Measurements from ENCODE around the gene SLC7A6.
A peak's percentile ranks its signal among the peaks of the same experiment; 100 is the strongest.

The SLC7A6 gene

DNA sequence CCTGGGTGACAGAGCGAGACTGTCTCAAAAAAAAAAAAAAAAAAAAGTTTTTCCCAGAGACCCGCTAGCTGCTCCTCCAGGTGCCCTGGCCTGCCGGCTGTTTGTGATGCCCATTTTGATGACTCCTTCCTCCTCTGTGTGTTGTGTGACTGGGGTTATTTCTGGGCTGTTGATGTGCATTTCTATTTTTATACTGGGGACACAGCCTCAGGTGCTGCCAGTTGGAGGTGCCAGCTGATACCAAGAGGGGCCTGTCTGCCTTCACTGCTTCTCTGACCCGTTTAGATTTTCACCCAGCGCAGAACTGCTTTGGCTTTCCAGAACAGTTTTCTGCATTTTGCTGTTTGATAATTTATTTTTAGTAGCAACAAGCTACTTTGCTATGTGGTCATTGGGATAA, 12.5 kb upstream of the SLC7A6 start:
- peaks cover 31% of the 10 kb centered on the region for H3K36me3 Mint-ChIP-seq (ENCODE audit: insufficient read depth)
- H3K4me3 Mint-ChIP-seq = no peak overlapping the region
- no peak for ATAC-seq (replicated peaks)
- DNase-seq = no peak
- H3K27me3 Mint-ChIP-seq = no peaks in the 10 kb centered on the region
- H3K4me1 Mint-ChIP-seq (ENCODE audit: low read depth in 2 of 2) = peaks cover 0 to 5% of the 10 kb centered on the region in 2 donors
- H3K27ac Mint-ChIP-seq = peak overlapping the region in 1 of 2 donors; percentile 59
- H3K9me3 Mint-ChIP-seq = no peaks in the 10 kb centered on the region

DNA sequence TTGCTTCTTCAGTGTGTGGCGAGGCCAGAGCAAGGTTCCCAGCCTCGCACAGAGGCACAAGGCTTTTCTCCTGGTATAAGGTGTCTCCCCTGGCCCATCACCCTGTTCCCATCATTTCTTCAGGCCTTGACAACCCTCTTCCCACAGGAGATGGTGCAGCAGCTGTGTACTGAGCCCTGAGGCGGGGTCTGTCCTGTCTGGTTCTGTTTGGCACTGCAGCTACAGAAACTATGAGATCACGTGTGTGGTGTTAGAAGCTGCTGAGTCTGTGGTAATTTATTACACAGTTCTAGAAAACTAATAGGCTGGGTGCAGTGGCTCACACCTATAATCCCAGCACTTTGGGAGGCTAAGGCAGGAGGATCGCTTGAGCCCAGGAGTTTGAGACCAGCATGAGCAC, 11.9 kb upstream of the SLC7A6 start:
- DNase-seq = no peak
- Mint-ChIP-seq H3K36me3 (ENCODE audit: insufficient read depth) (peaks cover 31% of the 10 kb centered on the region), H3K9me3 (no peaks in the 10 kb centered on the region), H3K27me3 (no peaks in the 10 kb centered on the region), H3K27ac (peak overlapping the region in 1 of 2 donors; percentile 59), H3K4me3 (no peak overlapping the region), H3K4me1 (ENCODE audit: low read depth in 2 of 2) (peaks cover 0 to 5% of the 10 kb centered on the region in 2 donors)
- ATAC-seq (replicated peaks) = no peak

DNA sequence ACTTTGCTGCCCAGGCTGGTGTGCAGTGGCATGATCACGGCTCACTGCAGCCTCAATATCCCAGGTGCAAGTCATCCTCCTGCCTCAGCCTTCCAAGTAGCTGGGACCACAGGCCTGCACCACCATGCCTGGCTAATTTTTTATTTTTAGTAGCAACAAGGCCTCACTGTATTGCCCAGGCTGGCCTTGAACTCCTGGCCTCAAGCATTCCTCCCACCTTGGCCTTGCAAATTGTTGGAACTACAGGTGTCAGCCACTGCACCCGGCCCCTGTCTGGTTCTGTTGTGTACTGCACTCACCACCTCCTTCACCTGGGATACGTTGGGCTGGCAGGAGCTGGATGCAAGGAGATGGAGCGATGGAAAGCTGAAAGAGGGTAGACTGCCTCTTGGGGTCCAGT, 10.6 kb upstream of the SLC7A6 start:
- H3K27ac Mint-ChIP-seq = no peak overlapping the region
- no peak for ATAC-seq (replicated peaks)
- no peak overlapping the region for H3K4me3 Mint-ChIP-seq
- H3K27me3 Mint-ChIP-seq = no peaks in the 10 kb centered on the region
- DNase-seq = no peak
- peaks cover 34% of the 10 kb centered on the region for H3K36me3 Mint-ChIP-seq (ENCODE audit: insufficient read depth)
- H3K4me1 Mint-ChIP-seq (ENCODE audit: low read depth in 2 of 2) = no peaks in the 10 kb centered on the region
- H3K9me3 Mint-ChIP-seq = no peaks in the 10 kb centered on the region

DNA sequence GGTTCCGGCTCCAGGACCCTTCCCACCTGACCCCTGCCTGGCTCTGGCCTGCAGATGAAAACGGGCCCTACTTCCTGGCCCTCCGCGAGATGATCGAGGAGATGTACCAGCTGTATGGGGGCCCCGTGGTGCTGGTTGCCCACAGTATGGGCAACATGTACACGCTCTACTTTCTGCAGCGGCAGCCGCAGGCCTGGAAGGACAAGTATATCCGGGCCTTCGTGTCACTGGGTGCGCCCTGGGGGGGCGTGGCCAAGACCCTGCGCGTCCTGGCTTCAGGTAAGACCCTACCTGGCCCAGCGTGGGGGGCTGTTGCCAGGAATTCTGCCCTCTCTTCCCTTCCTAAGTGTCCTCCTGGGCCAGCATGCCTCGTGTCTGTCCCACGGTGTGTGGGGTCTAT, 8.6 kb upstream of the SLC7A6 start:
- H3K27ac Mint-ChIP-seq = peak overlapping the region in 1 of 2 donors; percentile 32
- DNase-seq = no peak
- no peaks in the 10 kb centered on the region for H3K27me3 Mint-ChIP-seq
- no peak overlapping the region for H3K4me3 Mint-ChIP-seq
- no peaks in the 10 kb centered on the region for H3K4me1 Mint-ChIP-seq (ENCODE audit: low read depth in 2 of 2)
- no peak for ATAC-seq (replicated peaks)
- peaks cover 36% of the 10 kb centered on the region for H3K36me3 Mint-ChIP-seq (ENCODE audit: insufficient read depth)
- no peaks in the 10 kb centered on the region for H3K9me3 Mint-ChIP-seq

DNA sequence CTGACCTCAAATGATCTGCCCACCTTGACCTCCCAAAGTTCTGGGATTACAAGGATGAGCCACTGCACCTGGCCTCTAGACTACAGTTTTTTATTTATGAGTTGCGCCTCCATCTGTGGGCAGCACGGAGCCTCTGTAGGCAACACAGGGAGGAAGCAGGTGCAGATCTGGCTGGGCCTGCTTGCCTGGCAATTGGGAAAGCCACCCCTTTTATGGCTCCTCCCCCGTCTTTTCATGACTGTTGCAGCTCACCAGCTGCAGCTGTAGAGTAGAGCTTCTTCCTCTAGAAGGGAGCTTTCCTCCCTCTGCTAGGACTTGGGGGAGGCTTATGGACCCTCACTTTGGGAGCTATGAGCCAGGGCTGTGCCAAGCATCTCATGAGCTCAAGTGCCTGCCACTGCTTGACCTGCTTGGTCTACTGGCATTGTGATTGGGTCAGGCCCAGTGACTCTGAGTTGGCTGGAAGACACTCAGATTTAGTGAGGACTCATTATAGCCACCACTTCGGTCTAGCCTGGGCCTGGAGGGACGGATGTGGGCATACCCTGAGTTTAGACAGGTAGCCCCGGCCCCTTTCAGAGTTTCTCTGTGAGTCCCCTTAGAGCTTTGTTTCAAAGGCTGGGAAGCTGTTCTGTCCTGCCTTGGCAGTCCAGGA, 6.9 kb upstream of the SLC7A6 start:
- Mint-ChIP-seq H3K27ac (no peak overlapping the region), H3K4me1 (ENCODE audit: low read depth in 2 of 2) (peaks cover 6% of the 10 kb centered on the region in 2 donors), H3K27me3 (no peaks in the 10 kb centered on the region), H3K4me3 (no peak overlapping the region), H3K36me3 (ENCODE audit: insufficient read depth) (peaks cover 24% of the 10 kb centered on the region), H3K9me3 (no peaks in the 10 kb centered on the region)
- DNase-seq = no peak
- ATAC-seq (replicated peaks) = no peak

DNA sequence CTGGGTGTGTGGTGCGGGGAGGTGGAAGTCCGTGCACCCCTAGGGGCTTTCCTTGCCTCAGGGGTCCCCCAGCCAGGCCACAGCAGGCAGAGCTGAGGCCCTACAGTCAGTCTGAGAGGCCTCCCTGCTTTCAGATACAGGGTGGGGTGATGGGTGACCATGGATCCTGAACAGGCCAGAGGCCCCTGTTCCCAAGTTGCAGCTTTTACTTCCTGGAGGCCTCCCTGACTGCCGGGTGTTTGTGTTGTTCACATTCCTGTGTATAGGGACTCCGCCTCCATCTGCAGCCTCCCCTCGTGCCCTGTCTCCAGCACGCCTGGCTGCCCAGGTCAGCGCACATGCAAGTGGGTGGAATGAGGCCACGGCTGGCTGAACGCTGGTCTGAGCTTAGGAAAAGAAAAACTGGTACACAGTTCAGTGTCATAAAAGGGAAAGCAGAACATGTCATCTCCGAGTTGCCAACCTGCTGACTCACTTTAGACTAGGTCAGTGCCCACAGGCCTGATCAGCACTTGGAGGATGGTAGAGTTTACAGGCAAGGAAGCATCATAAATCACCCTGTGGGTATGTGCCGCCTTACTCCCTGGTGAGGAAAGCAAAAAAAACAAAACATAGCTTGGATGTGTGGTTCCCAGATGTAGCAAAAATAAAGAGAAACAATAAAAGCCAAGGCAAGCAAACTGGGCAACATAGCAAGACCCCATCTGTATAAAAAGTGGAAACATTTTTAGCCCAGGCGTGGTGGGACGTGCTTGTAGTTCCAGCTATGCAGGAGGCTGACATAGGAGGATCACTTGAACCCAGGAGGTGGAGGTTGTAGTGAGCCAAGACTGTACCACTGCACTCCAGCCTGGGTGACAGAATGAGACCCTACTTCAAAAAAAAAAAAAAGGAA, 6.2 kb upstream of the SLC7A6 start:
- H3K9me3 Mint-ChIP-seq = no peaks in the 10 kb centered on the region
- DNase-seq (no peak), ATAC-seq (replicated peaks) (no peak)
- peak overlapping the region in 1 of 2 donors; percentile 19 for H3K27ac Mint-ChIP-seq
- no peaks in the 10 kb centered on the region for H3K27me3 Mint-ChIP-seq
- peaks cover 21% of the 10 kb centered on the region for H3K36me3 Mint-ChIP-seq (ENCODE audit: insufficient read depth)
- H3K4me1 Mint-ChIP-seq (ENCODE audit: low read depth in 2 of 2) = peaks cover 8 to 9% of the 10 kb centered on the region in 2 donors
- H3K4me3 Mint-ChIP-seq = no peak overlapping the region

DNA sequence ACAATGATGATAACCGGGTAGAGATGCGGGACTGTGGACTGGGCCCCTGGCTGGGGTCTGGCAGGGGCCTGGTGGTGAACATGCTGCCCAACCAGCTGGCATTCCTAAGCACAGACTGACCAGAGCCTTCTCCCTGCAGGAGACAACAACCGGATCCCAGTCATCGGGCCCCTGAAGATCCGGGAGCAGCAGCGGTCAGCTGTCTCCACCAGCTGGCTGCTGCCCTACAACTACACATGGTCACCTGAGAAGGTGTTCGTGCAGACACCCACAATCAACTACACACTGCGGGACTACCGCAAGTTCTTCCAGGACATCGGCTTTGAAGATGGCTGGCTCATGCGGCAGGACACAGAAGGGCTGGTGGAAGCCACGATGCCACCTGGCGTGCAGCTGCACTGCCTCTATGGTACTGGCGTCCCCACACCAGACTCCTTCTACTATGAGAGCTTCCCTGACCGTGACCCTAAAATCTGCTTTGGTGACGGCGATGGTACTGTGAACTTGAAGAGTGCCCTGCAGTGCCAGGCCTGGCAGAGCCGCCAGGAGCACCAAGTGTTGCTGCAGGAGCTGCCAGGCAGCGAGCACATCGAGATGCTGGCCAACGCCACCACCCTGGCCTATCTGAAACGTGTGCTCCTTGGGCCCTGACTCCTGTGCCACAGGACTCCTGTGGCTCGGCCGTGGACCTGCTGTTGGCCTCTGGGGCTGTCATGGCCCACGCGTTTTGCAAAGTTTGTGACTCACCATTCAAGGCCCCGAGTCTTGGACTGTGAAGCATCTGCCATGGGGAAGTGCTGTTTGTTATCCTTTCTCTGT, 5.1 kb upstream of the SLC7A6 start:
- DNase-seq (no peak), ATAC-seq (replicated peaks) (no peak)
- Mint-ChIP-seq H3K27ac (no peak overlapping the region), H3K27me3 (no peaks in the 10 kb centered on the region), H3K4me3 (no peak overlapping the region), H3K9me3 (no peaks in the 10 kb centered on the region), H3K36me3 (ENCODE audit: insufficient read depth) (peaks cover 25% of the 10 kb centered on the region), H3K4me1 (ENCODE audit: low read depth in 2 of 2) (peaks cover 16 to 18% of the 10 kb centered on the region in 2 donors)

DNA sequence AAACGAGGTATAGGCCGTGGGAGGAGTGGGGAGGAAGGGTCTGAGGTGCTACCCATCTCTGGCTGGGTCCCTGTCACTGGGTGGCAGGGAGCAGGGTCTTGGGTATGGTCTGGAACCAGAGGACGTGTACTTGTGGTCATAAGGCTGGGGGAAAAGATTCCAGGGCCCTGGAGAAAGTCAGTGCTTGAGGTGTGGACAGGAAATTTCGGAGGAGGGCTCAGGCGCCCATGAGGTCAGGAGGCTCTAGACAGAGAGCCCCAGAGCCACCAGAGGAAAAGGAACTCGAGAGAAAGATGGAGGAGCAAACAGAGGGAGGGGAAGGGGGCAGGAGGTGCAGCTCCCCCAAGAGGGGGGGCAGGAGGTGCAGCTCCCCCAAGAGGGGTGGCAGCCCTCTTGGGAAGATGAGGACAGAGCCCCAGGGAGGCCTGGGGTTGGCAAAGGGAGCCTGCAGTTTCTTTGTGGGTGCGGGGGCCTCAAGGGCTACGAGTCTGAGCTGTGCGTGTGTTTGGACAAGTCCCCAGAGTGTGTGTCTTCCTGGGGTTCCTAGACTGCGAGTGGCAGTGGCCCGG, 683 bp upstream of the SLC7A6 start:
- H3K36me3 Mint-ChIP-seq (ENCODE audit: insufficient read depth) = peaks cover 46% of the 10 kb centered on the region
- H3K27me3 Mint-ChIP-seq = no peaks in the 10 kb centered on the region
- peak overlapping the region; percentile 88 to 96 for H3K4me3 Mint-ChIP-seq
- H3K4me1 Mint-ChIP-seq (ENCODE audit: low read depth in 2 of 2) = peaks cover 36 to 41% of the 10 kb centered on the region in 2 donors
- peak overlapping the region; percentile 96 for H3K27ac Mint-ChIP-seq
- no peak for DNase-seq
- no peaks in the 10 kb centered on the region for H3K9me3 Mint-ChIP-seq
- no peak for ATAC-seq (replicated peaks)

DNA sequence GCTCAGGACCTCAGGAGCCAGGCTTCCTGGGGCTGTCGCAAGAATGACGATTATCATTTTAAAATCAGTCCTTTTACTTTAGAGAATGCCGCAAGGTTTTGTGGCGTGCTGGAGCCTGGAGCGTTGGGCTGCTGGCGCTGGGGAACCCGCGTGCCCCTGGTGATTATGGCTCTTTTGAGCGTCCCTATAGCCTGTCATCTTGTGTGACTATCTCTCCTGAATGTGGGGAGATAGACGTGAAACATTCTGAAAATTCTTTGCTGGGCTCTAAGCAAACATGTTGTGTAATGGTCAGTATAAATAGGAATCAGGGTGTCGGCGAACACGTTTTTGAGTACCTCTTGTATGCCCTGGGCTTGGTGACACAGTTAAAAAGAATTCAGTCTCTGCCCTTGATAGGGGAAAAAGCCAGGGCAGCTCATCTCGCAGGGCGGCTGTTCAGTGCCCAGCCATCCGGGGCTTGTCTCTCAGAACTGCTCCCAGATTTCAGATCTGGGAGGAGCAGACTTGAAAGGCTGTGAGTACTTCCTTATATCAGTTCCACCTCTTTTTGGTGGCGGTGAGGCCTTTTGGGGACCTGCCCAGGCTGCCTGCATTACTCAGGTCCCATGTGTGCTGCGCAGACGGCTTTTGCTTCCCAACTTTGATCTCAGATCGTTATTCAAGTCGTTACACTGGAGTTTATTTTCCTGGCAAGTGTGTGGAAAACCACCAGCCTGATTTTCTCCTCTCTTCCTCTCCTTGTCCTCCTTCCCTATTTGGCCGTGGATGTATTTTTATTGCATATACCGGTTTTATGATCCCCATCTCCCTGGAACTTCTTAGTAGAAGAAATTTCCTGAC, 973 bp downstream of the SLC7A6 start:
- ATAC-seq (replicated peaks) (peak; percentile 12), DNase-seq (peak in 2 of 3 experiments; percentile 16 to 26)
- no peaks in the 10 kb centered on the region for H3K27me3 Mint-ChIP-seq
- peaks cover 47% of the 10 kb centered on the region for H3K36me3 Mint-ChIP-seq (ENCODE audit: insufficient read depth)
- peak overlapping the region; percentile 88 to 96 for H3K4me3 Mint-ChIP-seq
- peaks cover 44 to 49% of the 10 kb centered on the region in 2 donors for H3K4me1 Mint-ChIP-seq (ENCODE audit: low read depth in 2 of 2)
- no peaks in the 10 kb centered on the region for H3K9me3 Mint-ChIP-seq
- H3K27ac Mint-ChIP-seq = peak overlapping the region; percentile 96

DNA sequence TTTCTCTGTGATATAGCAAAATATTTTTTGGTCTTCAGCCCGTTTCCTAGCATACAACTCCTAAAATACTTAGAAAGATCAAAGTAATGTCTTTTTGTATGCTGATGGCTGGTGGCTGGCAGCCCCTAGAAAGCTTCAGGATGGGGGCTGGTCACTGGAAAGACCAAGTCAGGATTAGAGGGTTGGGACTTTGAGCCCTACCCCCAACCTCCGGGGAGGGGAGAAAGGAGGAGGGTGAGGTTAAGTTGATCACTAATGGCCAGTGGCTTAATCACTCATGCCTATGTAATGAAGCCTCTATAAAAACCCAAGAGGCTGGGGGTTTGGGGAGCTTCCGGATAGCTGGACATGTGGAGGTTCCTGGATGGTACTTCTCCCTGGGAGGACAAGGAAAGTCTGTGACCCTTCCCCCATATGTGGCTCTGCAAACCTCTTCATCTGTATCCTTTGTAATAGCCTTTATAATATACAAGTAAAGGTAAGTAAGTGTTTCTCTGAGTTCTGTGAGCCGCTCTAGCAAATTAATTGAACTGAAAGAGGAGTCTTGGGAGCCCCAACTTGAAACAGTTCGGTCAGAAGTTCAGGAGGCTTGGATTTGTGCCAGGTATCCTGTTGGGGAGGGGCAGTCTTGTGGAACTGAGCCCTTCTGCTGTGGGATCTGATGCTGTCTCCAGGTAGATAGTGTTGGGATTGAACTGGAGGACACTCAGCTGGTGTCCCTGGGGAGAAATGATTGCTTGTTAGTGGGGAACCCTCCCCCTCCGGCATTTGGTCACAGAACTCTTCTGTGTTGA, 3.5 kb downstream of the SLC7A6 start:
- no peak for DNase-seq
- peak overlapping the region; percentile 64 to 83 for H3K27ac Mint-ChIP-seq
- no peaks in the 10 kb centered on the region for H3K9me3 Mint-ChIP-seq
- no peaks in the 10 kb centered on the region for H3K27me3 Mint-ChIP-seq
- ATAC-seq (replicated peaks) = no peak
- H3K4me3 Mint-ChIP-seq = no peak overlapping the region
- H3K4me1 Mint-ChIP-seq (ENCODE audit: low read depth in 2 of 2) = peaks cover 50 to 54% of the 10 kb centered on the region in 2 donors
- H3K36me3 Mint-ChIP-seq (ENCODE audit: insufficient read depth) = peaks cover 59% of the 10 kb centered on the region

DNA sequence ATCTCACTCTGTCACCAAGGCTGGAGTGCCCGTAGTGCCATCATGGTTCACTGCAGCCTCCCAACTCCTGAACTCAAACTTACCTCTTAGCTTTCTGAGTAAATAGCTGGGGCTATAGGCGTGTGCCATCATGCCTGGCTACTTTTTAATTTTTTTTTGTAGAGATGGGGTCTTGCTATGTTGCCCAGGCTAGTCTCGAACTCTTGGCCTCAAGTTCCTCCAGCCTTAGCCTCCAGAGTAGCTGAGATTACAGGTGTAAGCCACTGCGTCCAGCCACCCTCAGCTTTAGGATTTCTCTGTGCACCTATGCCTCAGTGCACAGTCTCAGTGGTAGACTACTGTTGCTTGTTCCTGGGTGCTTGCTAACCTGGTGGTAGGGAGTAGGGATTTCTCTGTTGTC, 5.5 kb downstream of the SLC7A6 start:
- Mint-ChIP-seq H3K36me3 (ENCODE audit: insufficient read depth) (peaks cover 58% of the 10 kb centered on the region), H3K9me3 (no peaks in the 10 kb centered on the region), H3K27ac (peak overlapping the region; percentile 83 to 89), H3K4me3 (peak overlapping the region in 1 of 2 donors; percentile 3), H3K27me3 (no peaks in the 10 kb centered on the region), H3K4me1 (ENCODE audit: low read depth in 2 of 2) (peaks cover 51 to 56% of the 10 kb centered on the region in 2 donors)
- no peak for DNase-seq
- no peak for ATAC-seq (replicated peaks)

DNA sequence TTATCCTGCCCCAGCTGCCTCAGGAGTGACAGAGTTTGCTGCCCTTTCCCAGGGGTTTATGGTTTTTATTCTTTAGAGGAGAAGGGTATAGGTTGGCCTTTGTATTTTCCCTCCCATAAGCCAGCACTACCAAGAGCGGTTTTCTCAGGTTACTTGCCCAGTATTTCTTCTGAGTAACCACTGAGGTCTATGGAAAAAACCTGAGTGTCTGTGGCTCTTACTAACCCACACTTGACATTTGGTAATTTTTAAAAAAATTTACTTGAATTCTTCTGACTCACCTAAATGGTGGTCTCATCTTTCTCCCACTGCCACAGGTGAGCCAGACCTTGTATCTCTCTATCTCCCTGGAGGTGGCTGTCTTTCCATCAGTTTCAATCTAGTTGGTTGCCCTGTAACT, 6.0 kb downstream of the SLC7A6 start:
- Mint-ChIP-seq H3K27me3 (no peaks in the 10 kb centered on the region), H3K4me1 (ENCODE audit: low read depth in 2 of 2) (peaks cover 45 to 50% of the 10 kb centered on the region in 2 donors)
- DNase-seq = no peak

More for the DNA sequence above, 6.0 kb downstream of the SLC7A6 start:
- peaks cover 58% of the 10 kb centered on the region for H3K36me3 Mint-ChIP-seq (ENCODE audit: insufficient read depth)
- peak; percentile 39 for ATAC-seq (replicated peaks)
- H3K27ac Mint-ChIP-seq = peak overlapping the region; percentile 83 to 89
- H3K9me3 Mint-ChIP-seq = no peaks in the 10 kb centered on the region
- H3K4me3 Mint-ChIP-seq = no peak overlapping the region

All from effector memory CD8-positive, alpha-beta T cell (primary cell).